ENCODE data around the gene BARX1. TPM values are rescaled to one million over a fixed set of nuclear protein-coding genes. Genes with fewer than 3 reads are reported as not detected.

Gene BARX1
- not detected for total RNA-seq

GRCh38 chr9:93955111-93955980, at the start of gene BARX1:
BARX1 (minus strand) TSS chr9:93955355; CDS start chr9:93955146, 209 bp downstream.
- no peak for DNase-seq (ENCODE audit: low spot score in 2 of 2)
- 2 to 4% methylated on average over 36 to 97 of the region's 102 CpGs for WGBS, 2 donors
- intact Hi-C loops (cut with DNase I; ENCODE audit: low total_unique reads): no loop called here

DNA sequence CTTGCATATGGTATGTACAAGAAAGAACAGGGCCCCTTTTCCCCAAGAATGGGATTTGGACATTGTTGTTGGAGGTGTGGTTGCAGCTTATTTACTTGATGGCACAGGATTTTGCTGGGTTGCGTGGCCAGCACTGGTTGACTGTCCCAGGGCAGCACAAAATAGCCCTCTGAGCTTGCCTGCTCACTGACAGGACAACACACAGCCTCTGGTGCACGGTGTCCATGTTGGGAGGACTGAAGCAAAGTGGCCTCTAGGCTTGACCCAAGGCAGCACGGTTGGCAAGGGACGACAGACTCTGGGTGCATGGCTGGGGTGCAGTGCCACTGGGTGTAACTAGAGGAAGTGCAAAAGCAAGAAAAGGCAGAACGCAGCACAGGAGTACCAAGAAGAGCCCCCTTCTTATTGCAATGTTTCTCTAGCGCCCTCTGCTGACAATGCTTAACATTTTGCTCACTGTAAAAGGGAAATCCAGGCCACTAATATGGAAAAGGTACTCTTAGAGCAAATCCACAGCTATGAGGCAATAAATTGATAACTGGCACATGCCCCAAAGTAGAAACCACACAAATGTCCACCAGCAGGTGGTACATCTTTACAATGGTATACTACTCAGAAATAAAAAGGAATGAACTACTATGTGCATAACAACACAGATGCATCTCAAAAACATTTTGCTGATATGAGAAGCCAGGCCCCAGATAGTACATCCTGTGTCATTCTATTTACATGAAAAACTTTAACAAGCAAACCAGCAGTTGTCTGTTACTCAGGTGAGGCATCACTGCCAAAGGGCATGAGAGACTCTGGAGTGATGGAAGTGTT, 47.4 kb upstream of the BARX1 start:
- H3K4me3 ChIP-seq (ENCODE audit: low read depth, poor library complexity, severe bottlenecking): no peak overlapping the region
- intact Hi-C loops (cut with DNase I; ENCODE audit: low total_unique reads): no loop called here
- DNase-seq (ENCODE audit: low spot score in 2 of 2): no peak
- TF ChIP-seq CTCF (IDR thresholded peaks at IDR 0.05): no peak
- TF ChIP-seq POLR2A (IDR thresholded peaks at IDR 0.05): no peak
- WGBS, 2 donors: 39 to 41% methylated on average over 6 of the region's 6 CpGs

More at GRCh38 chr9:93955111-93955980, at the start of gene BARX1:
- TF ChIP-seq POLR2A (IDR thresholded peaks at IDR 0.05) (no peak), CTCF (IDR thresholded peaks at IDR 0.05) (no peak)
- no peak within 1 kb of the TSS for H3K4me3 ChIP-seq (ENCODE audit: low read depth, poor library complexity, severe bottlenecking)

- TF ChIP-seq POLR2A (IDR thresholded peaks at IDR 0.05) (no peak), CTCF (IDR thresholded peaks at IDR 0.05) (no peak)
- DNase-seq (ENCODE audit: low spot score in 2 of 2): no peak
- intact Hi-C loops (cut with DNase I; ENCODE audit: low total_unique reads): no loop called here
- H3K4me3 ChIP-seq (ENCODE audit: low read depth, poor library complexity, severe bottlenecking): no peak overlapping the region
Measured at GRCh38 chr9:93996863-93997262, 41.7 kb upstream of the BARX1 start.

DNA sequence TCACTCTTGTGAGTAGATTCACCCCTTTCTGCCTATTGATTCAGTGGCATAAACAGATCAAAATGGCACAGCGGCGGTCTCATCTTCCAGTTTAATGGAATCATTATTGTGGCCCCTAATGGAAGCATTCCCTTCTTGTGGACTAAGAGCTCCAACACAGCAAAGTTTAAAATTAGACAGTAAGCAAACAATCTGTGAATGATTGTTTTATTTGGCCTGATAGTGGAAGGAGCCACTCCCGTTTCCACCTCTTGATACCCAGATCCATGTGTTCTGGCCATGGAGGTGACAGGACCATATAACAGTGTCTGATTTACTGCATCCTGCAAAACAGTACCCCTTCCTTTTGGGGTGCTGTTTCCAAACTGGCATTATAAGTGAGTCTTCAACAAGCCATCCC, 41.2 kb upstream of the BARX1 start:
- 88% methylated on average over 3 of the region's 3 CpGs for WGBS, 2 donors
- no peak for DNase-seq (ENCODE audit: low spot score in 2 of 2)
- intact Hi-C loops (cut with DNase I; ENCODE audit: low total_unique reads): no loop called here
- H3K4me3 ChIP-seq (ENCODE audit: low read depth, poor library complexity, severe bottlenecking): no peak overlapping the region
- no peak for TF ChIP-seq POLR2A (IDR thresholded peaks at IDR 0.05)
- no peak for TF ChIP-seq CTCF (IDR thresholded peaks at IDR 0.05)

DNA sequence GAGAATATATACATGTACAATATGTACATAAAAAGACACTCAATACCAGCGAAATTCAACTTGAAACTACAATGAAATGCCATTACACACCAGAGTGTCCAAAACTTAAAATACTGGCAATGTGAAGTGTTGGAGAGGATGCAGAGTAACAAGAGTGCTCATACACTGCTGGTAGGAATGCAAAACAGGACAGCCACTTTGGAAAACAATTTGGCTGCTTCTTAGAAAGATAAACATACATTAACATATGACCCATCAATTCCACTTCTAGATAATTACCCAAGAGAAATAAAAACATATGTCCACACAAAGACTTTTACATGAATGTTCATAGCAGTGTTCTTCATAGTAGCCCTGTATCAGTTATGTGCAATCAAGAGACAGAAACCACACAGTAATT, 39.4 kb upstream of the BARX1 start:
- intact Hi-C loops (cut with DNase I; ENCODE audit: low total_unique reads): no loop called here
- WGBS, 2 donors: 63 to 81% methylated on average over 1 of the region's 1 CpG
- no peak overlapping the region for H3K4me3 ChIP-seq (ENCODE audit: low read depth, poor library complexity, severe bottlenecking)
- TF ChIP-seq POLR2A (IDR thresholded peaks at IDR 0.05) (no peak), CTCF (IDR thresholded peaks at IDR 0.05) (no peak)
- no peak for DNase-seq (ENCODE audit: low spot score in 2 of 2)
